ENCODE results near the gene NBPF14.
"Not testable (repeated sequence)": the region's sequence is repeated elsewhere in the genome, so short reads cannot be mapped to it uniquely, and the experiment has no call there.

Gene NBPF14, protein sequence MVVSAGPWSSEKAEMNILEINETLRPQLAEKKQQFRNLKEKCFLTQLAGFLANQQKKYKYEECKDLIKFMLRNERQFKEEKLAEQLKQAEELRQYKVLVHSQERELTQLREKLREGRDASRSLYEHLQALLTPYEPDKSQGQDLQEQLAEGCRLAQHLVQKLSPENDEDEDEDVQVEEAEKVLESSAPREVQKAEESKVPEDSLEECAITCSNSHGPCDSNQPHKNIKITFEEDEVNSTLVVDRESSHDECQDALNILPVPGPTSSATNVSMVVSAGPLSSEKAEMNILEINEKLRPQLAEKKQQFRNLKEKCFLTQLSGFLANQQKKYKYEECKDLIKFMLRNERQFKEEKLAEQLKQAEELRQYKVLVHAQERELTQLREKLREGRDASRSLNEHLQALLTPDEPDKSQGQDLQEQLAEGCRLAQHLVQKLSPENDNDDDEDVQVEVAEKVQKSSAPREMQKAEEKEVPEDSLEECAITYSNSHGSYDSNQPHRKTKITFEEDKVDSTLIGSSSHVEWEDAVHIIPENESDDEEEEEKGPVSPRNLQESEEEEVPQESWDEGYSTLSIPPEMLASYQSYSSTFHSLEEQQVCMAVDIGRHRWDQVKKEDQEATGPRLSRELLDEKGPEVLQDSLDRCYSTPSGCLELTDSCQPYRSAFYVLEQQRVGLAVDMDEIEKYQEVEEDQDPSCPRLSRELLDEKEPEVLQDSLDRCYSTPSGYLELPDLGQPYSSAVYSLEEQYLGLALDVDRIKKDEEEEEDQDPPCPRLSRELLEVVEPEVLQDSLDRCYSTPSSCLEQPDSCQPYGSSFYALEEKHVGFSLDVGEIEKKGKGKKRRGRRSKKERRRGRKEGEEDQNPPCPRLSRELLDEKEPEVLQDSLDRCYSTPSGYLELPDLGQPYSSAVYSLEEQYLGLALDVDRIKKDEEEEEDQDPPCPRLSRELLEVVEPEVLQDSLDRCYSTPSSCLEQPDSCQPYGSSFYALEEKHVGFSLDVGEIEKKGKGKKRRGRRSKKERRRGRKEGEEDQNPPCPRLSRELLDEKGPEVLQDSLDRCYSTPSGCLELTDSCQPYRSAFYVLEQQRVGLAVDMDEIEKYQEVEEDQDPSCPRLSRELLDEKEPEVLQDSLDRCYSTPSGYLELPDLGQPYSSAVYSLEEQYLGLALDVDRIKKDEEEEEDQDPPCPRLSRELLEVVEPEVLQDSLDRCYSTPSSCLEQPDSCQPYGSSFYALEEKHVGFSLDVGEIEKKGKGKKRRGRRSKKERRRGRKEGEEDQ (N-terminal part only)

DNA sequence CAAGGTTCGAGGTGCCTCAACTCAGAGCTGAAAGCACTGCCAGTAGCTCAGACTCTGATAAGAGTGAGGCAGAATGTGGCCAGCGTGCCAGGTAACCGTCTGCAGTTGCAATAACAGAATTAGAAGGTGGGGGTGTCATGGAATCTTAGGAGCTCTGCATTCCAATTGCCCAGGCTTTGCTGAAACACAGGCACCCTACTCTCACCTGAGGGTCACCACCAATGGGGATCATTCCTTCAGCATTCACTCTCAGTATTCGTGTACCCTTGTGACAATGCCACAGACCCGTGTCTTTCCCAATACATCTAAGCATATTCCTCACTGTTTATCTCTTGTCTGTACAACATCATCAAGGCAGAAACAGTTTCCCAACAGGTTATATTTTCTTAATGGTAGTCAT, at the start of gene NBPF14:
NBPF14 (minus strand) TSS at position 101 of the 400 bp plus-strand sequence. CDS start 294 bp downstream, outside the sequence.
- DNase-seq = not testable (repeated sequence)

DNA sequence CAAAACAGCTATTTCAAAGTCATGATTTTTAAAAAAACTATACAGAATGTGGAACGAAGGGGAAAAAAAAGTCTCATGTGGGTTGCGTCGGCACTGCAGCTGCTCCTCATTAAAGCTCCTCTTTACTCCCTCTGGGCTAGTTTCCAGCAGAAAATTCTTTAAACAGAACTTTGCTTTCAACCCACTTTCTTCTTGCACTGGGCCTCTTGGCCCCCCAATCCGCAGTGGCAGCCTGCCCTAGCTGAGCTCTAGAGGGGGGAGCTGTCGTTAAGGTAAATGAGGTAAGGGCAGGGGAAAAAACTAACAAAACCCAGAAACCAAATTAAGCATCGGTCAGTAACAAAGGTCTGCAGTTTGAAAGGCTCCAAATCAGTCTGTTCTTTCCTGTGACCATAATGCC, 29.6 kb upstream of the NBPF14 start:
- DNase-seq = not testable (repeated sequence)

DNA sequence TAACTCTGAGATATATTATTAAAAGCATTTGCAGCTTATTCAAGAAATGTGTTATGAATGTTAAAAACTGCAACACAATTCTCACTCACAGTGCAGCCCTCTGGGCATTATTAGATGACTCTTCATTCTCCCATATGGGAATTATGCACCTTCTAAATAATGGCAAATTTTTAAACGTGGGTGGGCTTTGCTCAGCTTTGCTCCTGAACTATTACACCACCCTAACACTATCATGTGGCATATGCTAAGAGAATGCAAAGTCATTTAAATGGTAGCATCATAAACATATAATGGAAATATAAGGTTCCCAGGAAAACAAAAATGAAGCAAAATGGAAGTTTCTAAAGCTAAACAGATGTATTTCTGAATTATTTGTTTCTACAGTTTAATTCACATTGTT, 22.4 kb upstream of the NBPF14 start:
- DNase-seq = not testable (repeated sequence)

DNA sequence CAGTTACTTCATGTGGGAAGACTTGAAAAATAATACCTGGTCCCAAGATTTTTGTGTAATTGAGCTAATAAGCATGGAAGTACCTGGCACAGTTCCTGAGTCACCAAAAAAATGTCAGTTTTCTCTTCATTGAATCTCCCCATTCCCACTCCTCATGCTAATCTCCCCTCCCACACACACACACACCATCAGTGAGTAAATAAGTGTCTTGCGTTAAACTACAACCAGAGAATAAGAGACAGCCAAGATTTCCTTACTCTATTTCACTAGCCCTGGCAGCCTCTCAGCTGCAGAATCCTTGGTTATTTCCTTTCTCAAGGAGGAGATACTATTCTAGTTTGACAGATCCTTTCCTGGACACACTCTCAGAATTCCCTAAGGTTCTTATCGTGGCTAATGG, 9.5 kb upstream of the NBPF14 start:
- DNase-seq = not testable (repeated sequence)

DNA sequence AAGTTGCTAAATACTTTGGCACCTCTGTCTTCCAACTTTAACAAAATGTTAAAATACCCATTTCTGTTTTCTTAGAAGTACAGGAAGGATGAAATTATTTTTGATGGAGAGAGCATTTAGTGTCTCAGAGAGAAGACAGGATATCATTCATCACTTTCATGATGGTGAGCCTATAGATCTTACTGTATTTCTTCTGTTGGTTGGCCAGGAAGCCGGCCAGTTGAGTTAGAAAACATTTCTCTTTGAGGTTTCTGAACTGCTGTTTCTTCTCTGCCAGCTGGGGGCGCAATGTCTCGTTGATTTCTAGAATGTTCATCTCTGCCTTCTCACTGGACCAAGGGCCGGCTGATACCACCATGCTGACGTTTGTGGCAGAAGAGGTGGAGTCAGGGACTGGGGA, 451 bp downstream of the NBPF14 start:
- DNase-seq = not testable (repeated sequence)

DNA sequence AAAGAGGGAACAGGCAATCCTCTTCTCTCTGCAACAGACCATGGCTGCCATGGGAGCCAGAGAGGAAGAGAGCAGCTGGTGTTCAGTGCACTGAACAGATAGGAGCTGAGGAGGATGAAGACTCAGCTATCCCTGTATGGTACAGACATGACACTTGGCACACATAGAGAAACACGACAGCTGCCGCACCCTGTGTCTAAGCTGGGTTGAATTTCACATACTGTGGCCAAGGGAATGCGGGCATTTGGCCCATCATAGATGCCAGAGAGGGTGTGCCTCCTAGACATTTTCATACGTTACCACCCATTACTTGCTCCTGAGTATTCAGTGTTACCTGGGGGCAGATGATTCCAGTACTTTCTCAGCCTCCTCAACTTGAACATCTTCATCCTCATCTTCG, 4.7 kb downstream of the NBPF14 start:
- not testable (repeated sequence) for DNase-seq

DNA sequence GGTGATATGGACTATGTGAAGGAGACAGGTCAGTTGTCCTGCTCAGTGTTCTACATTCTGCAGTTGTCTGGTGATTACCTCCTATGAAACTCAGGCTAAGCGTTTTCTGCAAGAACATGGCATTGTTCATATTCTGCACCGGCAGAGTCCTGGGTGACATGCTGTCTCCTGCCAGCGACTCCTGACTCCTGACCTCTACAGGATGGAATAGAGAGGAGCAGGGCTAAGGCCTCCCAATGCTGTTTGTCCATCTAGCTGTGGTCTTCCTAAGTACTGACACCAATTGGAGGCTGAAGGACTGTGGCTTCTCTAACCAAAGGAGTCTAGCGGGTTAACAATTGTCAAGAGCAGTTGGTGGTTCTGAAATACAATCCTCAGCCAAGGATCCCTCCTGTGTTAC, 63.7 kb downstream of the NBPF14 start:
- not testable (repeated sequence) for DNase-seq

DNA sequence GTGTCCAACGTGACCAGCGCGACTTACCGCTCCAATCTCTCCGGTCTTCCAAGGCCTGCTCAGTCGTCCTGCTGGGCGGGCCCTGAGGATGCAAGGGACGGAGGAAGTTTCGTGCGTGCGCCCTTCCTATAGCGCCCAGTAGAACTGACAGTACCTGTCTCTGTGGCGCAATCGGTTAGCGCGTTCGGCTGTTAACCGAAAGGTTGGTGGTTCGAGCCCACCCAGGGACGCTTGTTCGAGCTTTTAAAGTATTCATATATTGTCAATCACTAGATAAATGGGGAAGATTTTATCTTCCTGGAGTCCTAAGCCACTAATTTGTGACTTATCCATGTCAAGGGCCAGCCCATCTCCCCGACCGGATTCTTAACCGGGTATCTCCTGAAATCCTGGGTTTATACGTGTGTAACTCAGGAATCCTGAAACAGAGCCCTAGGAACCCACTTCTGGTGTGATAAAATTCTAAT, 66.7 kb downstream of the NBPF14 start:
- DNase-seq = peak; percentile 54

DNA sequence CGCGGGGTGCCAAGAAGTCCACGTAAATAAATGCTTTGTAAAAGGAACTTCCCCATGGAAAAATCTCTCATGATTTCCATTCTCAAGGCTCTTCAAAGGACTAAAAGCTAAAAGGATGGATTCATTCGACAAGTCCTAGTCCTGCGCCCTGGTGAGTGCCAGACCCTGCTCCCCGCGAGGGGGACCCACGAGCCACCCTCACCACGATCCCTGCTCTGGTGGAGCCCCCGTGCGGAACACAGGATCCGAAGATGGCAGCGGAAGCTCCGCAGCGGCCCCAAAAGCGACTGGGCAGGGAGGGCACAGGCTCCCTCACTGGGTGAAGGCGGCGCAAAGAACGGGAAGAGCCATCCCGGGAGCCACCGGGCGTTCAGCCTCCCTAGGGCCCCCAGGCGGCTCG, 67.2 kb downstream of the NBPF14 start:
- not testable (repeated sequence) for DNase-seq

DNA sequence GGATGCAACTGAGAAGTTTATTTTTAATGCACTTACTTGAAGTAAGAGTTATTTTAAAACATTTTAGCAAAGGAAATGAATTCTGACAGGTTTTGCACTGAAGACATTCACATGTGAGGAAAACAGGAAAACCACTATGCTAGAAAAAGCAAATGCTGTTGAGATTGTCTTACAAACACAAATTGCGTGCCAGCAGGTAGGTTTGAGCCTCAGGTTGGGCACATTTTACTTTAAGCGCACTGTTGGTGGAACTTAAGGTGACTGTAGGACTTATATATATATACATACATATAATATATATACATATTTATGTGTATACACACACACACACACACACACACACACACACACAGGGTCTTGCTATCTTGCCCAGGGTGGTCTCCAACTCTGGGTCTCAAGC, 69.2 kb downstream of the NBPF14 start:
- not testable (repeated sequence) for DNase-seq

DNA sequence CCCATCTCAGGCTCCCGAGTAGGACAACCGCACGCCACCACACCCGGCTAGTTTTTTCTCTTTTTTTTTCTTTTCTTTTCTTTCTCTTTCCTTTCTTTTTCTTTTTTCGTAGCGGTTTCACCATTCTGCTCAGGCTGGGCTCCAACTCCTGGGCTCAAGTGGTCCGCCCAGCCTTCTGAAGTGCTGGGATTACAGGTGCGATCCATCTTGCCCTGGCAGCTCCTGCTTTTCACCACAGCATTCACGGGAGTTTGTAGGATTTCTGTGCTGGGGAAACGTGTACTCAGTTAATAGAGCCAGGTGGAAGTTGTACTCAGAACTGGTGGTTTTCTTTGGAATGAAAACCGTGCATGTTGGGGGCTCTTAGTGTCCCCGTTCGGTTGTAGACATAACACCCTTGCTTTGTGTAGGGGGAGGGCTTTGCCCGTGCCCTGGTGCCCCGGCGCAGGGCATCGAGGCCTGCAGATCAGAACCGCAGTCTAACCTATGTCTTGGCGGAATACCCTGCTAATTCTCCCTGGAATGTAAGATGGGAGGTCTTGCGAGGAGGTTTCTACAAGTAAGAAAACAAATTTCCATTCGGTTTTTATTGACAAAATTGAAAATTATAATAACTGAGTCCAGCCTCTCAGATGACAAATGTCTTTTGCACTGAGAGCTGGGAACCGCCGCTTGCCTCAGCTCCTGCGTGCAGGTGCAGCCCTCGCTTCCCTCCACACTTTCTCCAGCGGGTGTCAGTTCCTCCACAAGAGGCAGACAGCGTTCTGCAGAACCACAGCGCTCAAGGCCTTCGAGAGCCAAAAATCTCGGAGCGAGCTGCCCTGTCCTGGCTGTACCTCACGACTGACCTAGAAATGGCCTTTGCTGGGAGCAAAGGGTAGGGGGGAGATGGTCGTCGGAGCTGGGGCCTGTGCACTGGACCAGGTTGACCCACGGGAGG, 72.3 kb downstream of the NBPF14 start:
- not testable (repeated sequence) for DNase-seq

DNA sequence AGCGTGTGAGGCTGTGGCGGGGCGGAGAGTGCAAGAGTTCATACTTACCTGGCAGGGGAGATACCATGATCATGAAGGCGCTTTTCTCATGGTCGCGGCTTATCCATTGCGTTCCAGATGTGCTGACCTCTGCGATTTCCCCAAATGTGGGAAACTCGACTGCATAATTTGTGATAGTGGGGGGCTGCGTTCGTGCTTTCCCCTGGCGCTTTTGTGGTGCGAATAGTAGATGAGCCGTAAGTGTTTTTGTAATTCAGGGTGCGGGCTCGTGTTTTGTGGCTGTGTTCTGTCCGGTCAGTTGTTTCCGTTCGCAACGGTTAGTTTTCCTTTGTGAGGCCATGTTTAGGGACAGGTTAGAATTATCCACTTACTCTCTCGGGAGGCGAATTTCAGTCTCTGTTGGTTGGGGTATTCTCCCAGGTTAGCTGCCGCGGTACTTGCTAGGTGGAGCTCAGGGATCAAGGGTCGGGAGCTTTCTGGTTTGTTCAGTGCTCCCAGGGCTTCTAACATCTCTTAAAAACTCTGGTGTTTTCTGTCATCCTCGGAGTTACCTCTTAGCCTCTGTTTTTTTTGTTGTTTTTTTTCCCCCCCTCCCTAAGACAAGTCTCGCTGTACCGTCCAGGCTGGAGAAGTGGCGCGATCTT, 73.1 kb downstream of the NBPF14 start:
- peak; percentile 11 for DNase-seq

DNA sequence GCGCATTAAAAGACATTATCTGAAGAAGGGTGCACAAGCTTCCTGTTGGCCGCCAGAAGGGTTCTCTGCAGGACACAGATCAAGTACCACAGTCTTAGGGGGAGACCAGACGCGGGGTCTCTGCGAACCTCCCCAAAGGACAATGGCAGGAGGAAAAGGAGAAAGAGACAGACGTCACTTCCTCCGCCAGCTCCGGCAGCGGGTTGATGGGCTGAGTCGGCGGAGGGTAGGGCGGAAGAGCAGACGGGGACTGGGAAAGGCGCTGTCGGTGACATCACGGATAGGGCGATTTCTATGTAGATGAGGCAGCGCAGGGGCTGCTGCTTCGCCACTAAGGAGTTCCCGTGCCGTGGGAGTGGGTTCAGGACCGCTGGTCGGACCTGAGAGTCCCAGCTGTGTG, 73.7 kb downstream of the NBPF14 start:
- DNase-seq = not testable (repeated sequence)

DNA sequence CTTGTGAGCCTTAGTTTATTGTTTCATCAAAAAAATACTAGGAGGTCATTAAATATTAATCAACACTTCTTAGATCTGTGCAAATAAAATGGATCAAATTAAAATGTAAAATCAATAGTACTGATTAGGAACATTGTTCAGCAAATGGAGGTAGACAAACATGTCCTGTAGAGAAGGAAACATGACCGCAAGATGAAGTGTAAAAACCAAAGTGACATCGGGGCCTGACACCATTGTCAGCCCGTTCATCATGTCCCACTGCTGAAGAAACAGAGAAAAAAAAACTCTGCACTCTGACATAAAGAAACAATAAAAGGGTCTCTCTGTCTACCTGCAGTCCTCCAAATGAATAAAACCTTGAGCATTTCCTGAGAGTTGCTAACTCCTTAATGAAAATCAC, 81.5 kb downstream of the NBPF14 start:
- not testable (repeated sequence) for DNase-seq

DNA sequence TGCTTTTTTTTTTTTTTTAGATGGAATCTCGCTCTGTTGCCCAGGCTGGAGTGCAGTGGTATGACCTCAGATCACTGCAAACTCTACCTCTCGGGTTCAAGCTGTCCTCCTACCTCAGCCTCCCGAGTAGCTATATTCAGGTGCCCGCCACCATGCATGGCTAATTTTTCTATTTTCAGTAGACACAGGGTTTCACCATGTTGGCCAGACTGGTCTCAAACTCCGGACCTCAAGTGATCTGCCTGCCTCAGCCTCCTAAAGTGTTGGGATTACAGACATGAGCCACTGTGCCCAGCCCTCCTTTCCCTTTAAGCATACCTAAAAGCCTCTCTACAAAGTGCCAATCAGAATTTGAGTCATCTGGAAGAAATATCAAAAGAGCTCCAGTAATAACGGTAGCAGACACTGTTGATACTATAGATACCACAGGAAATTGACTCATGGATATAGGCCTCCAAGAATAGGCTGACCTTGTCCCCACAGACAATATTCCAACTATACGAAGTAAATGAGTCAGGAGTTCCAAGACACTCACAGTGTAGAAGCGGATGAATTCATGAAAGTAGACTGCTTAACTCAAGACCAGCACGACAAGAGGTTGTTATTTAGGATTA, 83.1 kb downstream of the NBPF14 start:
- not testable (repeated sequence) for DNase-seq

DNA sequence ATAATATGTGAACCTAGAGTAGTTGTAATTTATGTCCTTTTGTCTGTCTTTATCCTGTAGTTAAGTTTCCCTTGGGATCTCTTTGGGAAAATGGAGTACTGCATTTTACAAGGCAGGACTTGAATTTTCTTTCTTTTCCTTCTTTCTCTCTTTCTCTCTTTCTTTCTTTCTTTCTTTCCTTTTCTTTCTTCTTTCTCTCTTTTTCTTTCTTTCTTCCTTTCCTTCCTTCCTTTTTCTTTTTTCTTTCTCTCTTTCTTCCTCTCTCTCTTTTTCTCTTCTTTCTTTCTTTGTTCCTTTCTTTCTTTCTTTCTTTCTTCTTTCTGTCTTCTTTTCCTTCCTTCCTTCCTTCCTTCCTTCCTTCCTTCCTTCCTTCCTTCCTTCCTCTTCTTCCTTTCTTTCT, 101.9 kb downstream of the NBPF14 start:
- not testable (repeated sequence) for DNase-seq

DNA sequence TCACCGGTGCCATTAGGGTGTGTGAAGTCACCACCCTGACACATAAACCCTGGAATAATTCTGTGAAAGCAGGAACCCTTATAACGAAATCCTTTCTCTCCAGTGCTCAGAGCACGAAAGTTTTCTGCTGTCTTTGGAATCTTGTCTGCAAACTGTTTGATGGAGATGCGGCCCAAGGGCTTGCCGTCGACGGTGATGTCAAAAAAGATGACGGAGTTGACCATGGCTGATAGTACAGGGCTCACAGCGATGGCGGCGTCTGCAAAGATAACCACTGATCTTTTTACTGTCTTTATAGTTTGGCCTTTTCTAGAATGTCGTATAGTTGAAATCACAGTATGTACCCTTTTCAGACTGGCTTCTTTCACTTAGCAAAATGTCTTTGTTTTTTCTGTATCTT, 112.8 kb downstream of the NBPF14 start, which contains the start of gene PPIAL4G:
PPIAL4G (minus strand) TSS at position 274 of the 400 bp plus-strand sequence; CDS start at position 224, 50 bp downstream.
- DNase-seq = not testable (repeated sequence)

Data from T1000 (cell line).